A549 treated with ZK216348 at 1 μM for 4 hours (cell line): ENCODE results near the gene PLEKHN1. TPM values are rescaled to one million over a fixed set of nuclear protein-coding genes. Genes with fewer than 3 reads are reported as not detected.

ENCODE experiments used
- total RNA-seq: library from RNA; stranded (reverse); fragments of 200-300 nt; extraction: Qiagen RNA extraction; gene quantifications from 5 replicates; pipeline ENCODE4 v1.2.3, GENCODE V29; 2022; ENCODE audit warnings: low read depth

Gene PLEKHN1, protein sequence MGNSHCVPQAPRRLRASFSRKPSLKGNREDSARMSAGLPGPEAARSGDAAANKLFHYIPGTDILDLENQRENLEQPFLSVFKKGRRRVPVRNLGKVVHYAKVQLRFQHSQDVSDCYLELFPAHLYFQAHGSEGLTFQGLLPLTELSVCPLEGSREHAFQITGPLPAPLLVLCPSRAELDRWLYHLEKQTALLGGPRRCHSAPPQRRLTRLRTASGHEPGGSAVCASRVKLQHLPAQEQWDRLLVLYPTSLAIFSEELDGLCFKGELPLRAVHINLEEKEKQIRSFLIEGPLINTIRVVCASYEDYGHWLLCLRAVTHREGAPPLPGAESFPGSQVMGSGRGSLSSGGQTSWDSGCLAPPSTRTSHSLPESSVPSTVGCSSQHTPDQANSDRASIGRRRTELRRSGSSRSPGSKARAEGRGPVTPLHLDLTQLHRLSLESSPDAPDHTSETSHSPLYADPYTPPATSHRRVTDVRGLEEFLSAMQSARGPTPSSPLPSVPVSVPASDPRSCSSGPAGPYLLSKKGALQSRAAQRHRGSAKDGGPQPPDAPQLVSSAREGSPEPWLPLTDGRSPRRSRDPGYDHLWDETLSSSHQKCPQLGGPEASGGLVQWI
- 4.0 to 6.6 TPM (median 5.4 TPM) in 5 replicates for total RNA-seq

DNA sequence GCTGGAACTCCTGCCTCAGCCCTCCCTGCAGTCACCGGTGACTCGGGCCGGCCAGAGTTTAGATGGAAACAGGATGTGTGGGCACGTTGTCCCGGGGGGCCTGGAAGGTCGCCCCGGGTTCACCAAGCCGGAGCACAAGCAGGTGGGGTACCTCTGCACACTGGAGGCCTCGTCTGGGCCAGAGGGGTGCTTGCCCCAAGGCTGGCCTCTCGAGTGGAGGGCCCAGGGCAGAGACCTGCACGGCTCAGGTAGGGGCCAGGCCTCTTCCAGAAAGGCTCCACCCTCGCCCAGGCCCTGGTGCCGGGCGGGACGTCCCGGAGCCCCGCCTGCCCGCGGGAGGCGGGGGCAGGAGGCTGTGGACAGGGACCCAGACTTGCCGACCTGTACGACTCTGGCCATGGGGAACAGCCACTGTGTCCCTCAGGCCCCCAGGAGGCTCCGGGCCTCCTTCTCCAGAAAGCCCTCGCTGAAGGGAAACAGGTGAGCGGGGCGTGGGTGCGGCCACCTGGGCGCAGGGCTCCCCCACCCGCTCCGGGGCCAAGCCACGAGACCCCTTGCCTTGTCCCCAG lies at the start of gene PLEKHN1:
Gene PLEKHN1, plus strand, starts transcription at position 348 of the 569 bp plus-strand sequence. Its CDS starts 50 bp downstream, at position 398.

DNA sequence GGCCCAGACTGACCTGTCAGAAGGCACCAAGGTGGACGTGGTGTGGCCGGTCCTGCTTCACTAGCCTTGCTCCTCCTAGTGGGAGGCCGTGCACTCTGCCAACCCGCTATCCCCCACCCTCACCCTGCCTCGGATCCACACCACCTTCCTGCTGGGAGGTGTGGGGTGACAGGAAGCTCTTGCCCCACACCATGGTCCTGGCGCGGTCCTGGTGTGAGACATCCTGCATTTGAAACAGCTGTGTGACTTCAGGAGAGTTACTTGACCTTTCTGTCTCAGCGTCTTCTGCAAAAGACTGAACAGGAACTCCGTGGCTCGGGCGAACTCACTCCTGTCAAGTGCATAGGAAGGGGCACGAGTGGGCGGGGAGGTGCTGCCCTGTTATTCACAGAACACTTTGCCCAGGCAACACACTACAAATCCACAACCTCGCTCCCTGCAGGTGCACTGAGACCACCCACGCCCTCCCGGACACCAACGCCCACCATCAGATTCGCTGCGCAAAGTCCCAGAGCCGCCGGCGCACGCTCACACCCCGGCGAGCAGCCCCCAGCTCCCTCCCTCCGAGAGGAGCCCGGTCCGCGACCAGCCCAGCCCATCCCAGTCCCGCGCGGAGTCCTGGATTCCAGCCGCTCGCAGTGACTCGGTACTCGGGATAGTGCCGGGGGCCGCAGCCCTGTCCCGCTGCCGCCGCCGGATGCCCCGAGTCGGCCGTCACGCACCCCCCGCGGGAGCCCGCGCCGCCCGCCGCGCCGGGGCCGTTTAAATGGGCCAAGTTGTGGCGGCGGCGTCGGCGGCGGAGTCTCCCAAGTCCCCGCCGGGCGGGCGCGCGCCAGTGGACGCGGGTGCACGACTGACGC lies 42.9 kb upstream of the PLEKHN1 start, which contains the start of gene SAMD11:
Gene SAMD11, plus strand, starts transcription at position 793 of the 860 bp plus-strand sequence. CDS start 509 bp downstream, outside the sequence.

DNA sequence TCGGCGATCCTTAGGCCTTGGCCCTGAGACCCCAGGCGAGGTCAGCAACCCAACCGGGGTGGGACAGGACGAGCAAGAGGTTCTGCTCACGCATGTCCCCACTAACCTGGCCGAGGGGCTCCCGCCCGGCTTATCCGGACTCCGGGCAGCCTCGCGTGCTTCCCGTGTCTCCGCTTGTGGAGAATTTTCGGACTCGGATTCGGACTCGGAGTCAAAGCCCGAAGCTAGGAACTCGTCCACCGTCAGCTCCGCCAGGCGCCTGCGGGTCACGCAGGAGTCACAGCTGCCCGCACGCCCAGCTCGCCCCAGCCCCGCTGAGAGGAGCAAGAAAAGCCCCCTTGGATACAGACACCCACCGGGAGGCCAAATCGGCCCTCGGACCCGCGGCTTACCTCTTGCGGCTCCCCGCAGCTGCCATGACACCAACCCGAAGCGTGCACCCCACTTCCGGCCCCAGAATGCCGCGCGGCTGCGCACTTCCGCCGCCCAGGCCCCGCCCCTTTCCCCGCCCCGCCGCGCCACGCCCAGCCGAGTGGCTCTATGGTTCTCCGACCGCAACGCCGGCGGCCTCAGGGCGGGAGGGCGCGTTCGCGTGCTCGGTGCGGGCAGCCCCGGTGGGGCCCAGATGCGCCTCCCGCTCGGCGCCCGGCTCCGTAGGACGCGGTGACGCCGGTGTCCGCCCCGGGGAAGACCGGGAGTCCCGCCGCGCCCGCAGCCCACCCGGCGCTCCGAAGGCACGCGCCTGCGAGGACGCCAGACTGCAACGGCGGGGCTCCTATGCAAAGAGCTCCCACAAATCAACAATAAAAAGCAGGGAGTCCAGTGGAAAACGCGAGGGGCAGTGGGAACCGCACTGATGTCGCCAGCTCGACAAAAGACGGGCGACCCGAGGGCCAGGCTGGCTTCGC lies 7.2 kb upstream of the PLEKHN1 start, which contains the start of gene NOC2L:
Gene NOC2L, minus strand, starts transcription at position 434 of the 908 bp plus-strand sequence. Its CDS starts 16 bp downstream, at position 418.

DNA sequence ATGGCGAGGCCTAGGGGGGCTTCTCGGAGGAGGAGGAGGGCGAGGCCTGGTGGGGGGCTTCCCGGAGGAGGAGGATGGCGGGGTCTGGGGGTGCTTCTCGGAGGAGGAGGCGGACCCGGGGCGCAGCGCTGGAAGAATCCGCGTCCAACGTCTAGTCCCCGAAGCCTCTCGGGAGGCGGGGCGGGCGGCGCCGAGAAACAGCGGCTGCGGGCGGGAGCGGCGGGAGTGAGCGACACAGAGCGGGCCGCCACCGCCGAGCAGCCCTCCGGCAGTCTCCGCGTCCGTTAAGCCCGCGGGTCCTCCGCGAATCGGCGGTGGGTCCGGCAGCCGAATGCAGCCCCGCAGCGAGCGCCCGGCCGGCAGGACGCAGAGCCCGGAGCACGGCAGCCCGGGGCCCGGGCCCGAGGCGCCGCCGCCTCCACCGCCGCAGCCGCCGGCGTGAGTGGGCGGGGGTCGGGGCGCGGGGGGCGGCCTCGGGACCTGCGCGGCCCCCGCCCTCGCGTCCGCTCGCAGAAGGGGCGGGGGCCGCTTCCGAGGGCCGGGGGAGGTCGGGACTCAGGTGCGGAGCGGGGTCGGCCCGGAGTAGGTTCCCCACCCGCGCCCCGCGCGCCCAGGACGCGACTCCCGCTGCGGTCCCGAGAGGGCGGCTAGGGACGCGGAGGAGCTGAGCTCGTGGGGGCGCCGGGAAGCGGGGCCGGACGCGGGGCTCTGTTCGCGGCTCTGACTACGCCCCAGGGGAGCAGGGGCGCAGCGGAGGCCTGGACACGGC lies 5.7 kb upstream of the PLEKHN1 start, which contains the start of gene KLHL17:
Gene KLHL17, plus strand, starts transcription at position 222 of the 769 bp plus-strand sequence. Its CDS starts 110 bp downstream, at position 332.

DNA sequence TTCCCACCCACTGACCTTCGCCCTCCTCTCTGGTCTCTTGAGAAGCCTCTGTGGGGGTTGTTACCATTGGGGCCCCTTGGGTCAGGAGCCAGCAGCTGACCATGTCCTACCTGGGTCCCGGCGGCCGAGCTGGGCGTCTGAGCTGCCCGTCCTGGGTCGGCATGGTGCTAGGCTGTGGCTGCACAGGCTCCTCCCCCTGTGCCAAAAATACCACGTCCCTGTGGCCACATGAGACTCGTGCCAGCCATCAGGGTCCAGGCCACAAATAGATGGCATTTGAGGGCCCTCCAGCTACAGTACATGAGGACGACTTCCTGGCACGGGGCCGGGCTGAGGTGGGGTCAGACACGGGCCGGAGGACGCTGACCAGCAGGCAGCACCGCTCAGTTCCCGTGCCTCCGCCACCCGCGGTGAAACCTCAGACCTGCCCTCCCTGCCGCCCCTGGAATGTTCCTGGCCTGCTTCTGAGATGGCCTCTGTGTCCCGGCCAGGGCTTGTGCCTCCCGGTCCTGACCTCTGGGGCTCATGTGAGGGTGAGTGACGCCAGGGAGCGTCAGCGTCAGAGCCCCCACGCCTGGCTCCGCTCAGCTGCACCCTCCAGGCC lies 15.8 kb downstream of the PLEKHN1 start, which contains the start of gene PERM1:
Gene PERM1, minus strand, starts transcription at position 139 of the 604 bp plus-strand sequence. CDS start 1,064 bp downstream, outside the sequence.

DNA sequence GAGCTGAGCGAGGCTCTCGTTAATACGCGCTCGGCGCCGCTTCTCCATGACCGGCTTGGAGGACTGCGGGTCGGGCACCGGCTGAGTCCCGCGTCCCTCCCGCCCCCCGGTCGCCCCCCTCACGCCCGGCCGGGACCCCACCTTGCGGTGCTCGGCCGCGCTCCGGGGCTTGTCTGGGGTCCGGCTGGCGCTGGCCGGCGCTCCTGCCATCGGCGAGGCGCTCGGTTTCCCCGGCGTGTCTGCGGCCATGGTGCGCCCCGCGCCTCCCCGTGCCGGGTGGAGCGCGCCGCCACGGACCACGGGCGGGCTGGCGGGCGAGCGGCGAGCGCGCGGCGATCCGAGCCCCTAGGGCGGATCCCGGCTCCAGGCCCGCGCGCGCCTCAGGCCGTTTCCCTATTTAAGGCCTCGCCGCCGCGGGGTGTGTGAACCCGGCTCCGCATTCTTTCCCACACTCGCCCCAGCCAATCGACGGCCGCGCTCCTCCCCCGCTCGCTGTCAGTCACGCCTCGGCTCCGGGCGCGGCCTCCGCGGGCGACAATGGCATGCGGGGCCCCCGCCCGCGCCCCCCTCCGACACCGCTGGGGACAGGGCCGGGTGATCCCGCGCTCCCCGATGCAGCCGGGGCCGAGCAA lies 33.6 kb downstream of the PLEKHN1 start, which contains the start of gene HES4:
Gene HES4, minus strand, starts transcription at position 373 of the 632 bp plus-strand sequence. Its CDS starts 124 bp downstream, at position 249.

DNA sequence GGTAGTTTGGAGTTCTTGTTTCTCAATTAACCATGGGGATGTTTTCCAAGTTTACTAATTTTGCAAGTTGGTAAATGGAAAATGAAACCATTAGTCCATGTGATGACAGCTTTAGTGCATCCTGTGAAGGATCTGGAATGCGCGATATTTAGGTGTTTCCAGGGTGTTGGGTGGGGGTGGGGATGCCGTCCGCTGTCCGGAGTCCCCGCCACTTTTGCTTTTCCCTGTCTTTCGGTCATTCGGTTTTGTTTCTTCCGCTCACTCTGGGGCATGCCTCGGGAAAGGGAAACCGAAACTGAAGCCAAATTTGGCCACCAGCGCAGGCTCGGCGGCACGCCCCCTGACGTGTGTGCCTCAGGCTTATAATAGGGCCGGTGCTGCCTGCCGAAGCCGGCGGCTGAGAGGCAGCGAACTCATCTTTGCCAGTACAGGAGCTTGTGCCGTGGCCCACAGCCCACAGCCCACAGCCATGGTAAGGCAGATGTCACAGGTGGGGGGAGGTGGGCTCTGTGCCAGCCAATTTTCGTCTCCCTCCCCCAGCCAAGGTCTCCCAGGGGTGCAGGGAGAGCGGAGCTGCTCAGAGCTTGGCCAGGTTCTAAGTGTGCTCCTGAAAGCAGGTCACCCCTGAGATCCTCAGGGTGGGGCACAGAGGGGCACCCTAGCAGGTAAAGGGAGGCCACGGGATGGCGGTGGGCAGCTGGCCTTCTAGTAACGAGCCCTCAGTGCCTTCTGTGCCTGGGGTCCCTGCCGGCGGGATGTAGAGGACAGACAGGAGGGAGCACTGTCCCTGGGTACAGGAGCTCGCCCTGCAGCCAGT lies 47.0 kb downstream of the PLEKHN1 start, which contains the start of gene ISG15:
Gene ISG15, plus strand, starts transcription at position 393 of the 817 bp plus-strand sequence. Its CDS starts 77 bp downstream, at position 470.

DNA sequence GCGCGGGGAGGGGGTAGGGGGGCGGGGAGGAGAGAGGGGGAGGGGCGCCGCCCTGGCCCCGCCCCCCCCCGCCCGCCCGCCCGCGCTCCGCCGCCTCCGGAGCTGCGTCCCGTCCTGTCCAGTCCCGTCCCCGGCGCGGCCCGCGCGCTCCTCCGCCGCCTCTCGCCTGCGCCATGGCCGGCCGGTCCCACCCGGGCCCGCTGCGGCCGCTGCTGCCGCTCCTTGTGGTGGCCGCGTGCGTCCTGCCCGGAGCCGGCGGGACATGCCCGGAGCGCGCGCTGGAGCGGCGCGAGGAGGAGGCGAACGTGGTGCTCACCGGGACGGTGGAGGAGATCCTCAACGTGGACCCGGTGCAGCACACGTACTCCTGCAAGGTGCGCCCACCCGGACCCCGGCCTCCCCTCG lies 53.7 kb downstream of the PLEKHN1 start, which contains the start of gene AGRN:
Gene AGRN, plus strand, starts transcription at position 121 of the 405 bp plus-strand sequence. Its CDS starts 53 bp downstream, at position 174.

Other genes with a start within 250 kb of the PLEKHN1 start
- gene SAMD11, start 42.6 kb upstream of the PLEKHN1 start, total RNA-seq, result 11.9 to 38.0 TPM (median 31.7 TPM) in 5 replicates
- gene NOC2L, start 7.2 kb upstream of the PLEKHN1 start, total RNA-seq, result 58.6 to 92.3 TPM (median 90.0 TPM) in 5 replicates
- gene KLHL17, start 5.9 kb upstream of the PLEKHN1 start, total RNA-seq, result 5.7 to 22.4 TPM (median 16.8 TPM) in 5 replicates
- 0.06 to 0.36 TPM (median 0.11 TPM) in 4 of 5 replicates, not detected in the other for gene PERM1, start 15.6 kb downstream of the PLEKHN1 start, total RNA-seq
- 20.9 to 80.4 TPM (median 64.7 TPM) in 5 replicates for gene HES4, start 33.6 kb downstream of the PLEKHN1 start, total RNA-seq
- gene ISG15, start 47.0 kb downstream of the PLEKHN1 start, total RNA-seq, result 14.3 to 25.1 TPM (median 18.9 TPM) in 5 replicates
- 50.6 to 136 TPM (median 124 TPM) in 5 replicates for gene AGRN, start 53.6 kb downstream of the PLEKHN1 start, total RNA-seq
- 0.16 to 0.67 TPM (median 0.27 TPM) in 5 replicates for gene RNF223, start 107.8 kb downstream of the PLEKHN1 start, total RNA-seq
- gene C1orf159, start 149.6 kb downstream of the PLEKHN1 start, total RNA-seq, result 6.7 to 16.7 TPM (median 13.8 TPM) in 5 replicates
- gene TTLL10, start 207.4 kb downstream of the PLEKHN1 start, total RNA-seq, result not detected in 5 replicates
- 0.35 TPM in 1 of 5 replicates, not detected in the others for gene TNFRSF18, start 240.1 kb downstream of the PLEKHN1 start, total RNA-seq
- 0.20 to 0.23 TPM in 2 of 5 replicates, not detected in the others for gene TNFRSF4, start 247.7 kb downstream of the PLEKHN1 start, total RNA-seq